GM23338 (cell line): ENCODE data around the gene ASTL. TPM values are rescaled to one million over a fixed set of nuclear protein-coding genes. Genes with fewer than 3 reads are reported as not detected.

ENCODE experiments used
- EZH2 ChIP-seq: fragments of 200-600 bp; sonication (generic); IDR thresholded peaks from one replicate; pipeline ENCODE4 v1.8.0; 2017; ENCODE audit warnings: antibody characterized with exemption, mild to moderate bottlenecking, low read depth; ENCODE audit not compliant: unreplicated experiment
- EZH2phosphoT487 ChIP-seq: fragments of 200-600 bp; sonication (generic); IDR thresholded peaks from one replicate; pipeline ENCODE4 v1.8.1; 2018; ENCODE audit warnings: antibody characterized with exemption; ENCODE audit not compliant: unreplicated experiment
- ZNF331 ChIP-seq: fragments of 250-450 bp; sonication (Bioruptor Pico); IDR thresholded peaks from 2 replicates; pipeline ENCODE4 v1.5.0; 2020; ENCODE audit warnings: low read depth, mild to moderate bottlenecking, moderate library complexity
- polyA plus RNA-seq: library from polyadenylated mRNA; unstranded; fragments of >200 nt; fragmentation: Nextera tagmentation; extraction: Ambion mirVana; gene quantifications from 2 replicates; pipeline ENCODE4 v1.2.1, GENCODE V29; 2016
- total RNA-seq: library from RNA; depleted of rRNA; stranded (reverse); fragments of >200 nt; shearing (Covaris generic); gene quantifications from 2 replicates; pipeline ENCODE4 v1.2.3, GENCODE V29; 2014
- TF ChIP-seq, protein P1 (sequence below): fragments of 250-450 bp; sonication (Bioruptor Pico); IDR thresholded peaks from 2 replicates; pipeline ENCODE4 v1.5.0; 2020; ENCODE audit warnings: mild to moderate bottlenecking, moderate library complexity
- TF ChIP-seq, protein P2 (sequence below): IDR thresholded peaks from one replicate; pipeline ENCODE4 v1.6.1; 2018; ENCODE audit warnings: antibody characterized with exemption; ENCODE audit not compliant: unreplicated experiment
- TF ChIP-seq, protein P3 (sequence below): IDR thresholded peaks from 2 replicates; pipeline ENCODE4 v1.6.1; 2016; ENCODE audit warnings: antibody characterized with exemption
- TF ChIP-seq, protein P4 (sequence below), 2 experiments: fragments of 200-600 bp in 1 of 2; sonication (generic) in 1 of 2; conservative IDR thresholded peaks; 2 replicates each; pipeline versions ENCODE4 v1.5.1 to v1.6.1; 2016 to 2017; ENCODE audit warnings: antibody characterized with exemption in 2 of 2, low read depth in 2 of 2, mild to moderate bottlenecking in 2 of 2, moderate library complexity in 1 of 2

Gene ASTL
- total and polyA plus RNA-seq, 2 experiments from 2014 or later: 0.23 TPM; not detected in 1

DNA sequence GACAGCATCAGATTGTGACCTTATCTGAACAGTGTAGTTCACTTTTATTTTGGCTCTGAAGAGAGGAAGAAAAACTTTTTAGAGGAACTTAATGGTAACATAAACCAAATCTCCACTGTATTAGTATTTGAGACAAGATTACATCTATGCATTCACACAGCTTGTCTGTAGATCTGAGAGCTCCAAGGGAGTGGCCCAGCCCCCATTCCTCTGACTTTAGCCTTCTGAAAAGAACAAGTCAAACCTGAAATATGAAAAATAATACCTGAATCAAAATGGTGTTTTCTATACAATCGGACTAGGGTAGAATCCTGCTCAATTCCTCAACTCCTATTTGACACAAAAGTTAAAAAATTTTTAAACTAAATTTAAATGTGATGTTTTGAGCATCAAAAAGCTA is 47.2 kb upstream of the ASTL start (continued):
- TF ChIP-seq, protein P1, sequence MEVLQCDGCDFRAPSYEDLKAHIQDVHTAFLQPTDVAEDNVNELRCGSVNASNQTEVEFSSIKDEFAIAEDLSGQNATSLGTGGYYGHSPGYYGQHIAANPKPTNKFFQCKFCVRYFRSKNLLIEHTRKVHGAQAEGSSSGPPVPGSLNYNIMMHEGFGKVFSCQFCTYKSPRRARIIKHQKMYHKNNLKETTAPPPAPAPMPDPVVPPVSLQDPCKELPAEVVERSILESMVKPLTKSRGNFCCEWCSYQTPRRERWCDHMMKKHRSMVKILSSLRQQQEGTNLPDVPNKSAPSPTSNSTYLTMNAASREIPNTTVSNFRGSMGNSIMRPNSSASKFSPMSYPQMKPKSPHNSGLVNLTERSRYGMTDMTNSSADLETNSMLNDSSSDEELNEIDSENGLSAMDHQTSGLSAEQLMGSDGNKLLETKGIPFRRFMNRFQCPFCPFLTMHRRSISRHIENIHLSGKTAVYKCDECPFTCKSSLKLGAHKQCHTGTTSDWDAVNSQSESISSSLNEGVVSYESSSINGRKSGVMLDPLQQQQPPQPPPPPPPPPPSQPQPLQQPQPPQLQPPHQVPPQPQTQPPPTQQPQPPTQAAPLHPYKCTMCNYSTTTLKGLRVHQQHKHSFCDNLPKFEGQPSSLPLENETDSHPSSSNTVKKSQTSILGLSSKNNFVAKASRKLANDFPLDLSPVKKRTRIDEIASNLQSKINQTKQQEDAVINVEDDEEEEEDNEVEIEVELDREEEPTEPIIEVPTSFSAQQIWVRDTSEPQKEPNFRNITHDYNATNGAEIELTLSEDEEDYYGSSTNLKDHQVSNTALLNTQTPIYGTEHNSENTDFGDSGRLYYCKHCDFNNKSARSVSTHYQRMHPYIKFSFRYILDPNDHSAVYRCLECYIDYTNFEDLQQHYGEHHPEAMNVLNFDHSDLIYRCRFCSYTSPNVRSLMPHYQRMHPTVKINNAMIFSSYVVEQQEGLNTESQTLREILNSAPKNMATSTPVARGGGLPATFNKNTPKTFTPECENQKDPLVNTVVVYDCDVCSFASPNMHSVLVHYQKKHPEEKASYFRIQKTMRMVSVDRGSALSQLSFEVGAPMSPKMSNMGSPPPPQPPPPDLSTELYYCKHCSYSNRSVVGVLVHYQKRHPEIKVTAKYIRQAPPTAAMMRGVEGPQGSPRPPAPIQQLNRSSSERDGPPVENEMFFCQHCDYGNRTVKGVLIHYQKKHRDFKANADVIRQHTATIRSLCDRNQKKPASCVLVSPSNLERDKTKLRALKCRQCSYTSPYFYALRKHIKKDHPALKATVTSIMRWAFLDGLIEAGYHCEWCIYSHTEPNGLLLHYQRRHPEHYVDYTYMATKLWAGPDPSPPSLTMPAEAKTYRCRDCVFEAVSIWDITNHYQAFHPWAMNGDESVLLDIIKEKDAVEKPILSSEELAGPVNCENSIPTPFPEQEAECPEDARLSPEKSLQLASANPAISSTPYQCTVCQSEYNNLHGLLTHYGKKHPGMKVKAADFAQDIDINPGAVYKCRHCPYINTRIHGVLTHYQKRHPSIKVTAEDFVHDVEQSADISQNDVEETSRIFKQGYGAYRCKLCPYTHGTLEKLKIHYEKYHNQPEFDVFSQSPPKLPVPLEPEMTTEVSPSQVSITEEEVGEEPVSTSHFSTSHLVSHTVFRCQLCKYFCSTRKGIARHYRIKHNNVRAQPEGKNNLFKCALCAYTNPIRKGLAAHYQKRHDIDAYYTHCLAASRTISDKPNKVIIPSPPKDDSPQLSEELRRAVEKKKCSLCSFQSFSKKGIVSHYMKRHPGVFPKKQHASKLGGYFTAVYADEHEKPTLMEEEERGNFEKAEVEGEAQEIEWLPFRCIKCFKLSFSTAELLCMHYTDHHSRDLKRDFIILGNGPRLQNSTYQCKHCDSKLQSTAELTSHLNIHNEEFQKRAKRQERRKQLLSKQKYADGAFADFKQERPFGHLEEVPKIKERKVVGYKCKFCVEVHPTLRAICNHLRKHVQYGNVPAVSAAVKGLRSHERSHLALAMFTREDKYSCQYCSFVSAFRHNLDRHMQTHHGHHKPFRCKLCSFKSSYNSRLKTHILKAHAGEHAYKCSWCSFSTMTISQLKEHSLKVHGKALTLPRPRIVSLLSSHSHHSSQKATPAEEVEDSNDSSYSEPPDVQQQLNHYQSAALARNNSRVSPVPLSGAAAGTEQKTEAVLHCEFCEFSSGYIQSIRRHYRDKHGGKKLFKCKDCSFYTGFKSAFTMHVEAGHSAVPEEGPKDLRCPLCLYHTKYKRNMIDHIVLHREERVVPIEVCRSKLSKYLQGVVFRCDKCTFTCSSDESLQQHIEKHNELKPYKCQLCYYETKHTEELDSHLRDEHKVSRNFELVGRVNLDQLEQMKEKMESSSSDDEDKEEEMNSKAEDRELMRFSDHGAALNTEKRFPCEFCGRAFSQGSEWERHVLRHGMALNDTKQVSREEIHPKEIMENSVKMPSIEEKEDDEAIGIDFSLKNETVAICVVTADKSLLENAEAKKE (CRISPR knock-in tag): no peak
- TF ChIP-seq EZH2 (no peak), EZH2phosphoT487 (no peak), ZNF331 (CRISPR knock-in tag) (no peak)
- TF ChIP-seq, protein P2, sequence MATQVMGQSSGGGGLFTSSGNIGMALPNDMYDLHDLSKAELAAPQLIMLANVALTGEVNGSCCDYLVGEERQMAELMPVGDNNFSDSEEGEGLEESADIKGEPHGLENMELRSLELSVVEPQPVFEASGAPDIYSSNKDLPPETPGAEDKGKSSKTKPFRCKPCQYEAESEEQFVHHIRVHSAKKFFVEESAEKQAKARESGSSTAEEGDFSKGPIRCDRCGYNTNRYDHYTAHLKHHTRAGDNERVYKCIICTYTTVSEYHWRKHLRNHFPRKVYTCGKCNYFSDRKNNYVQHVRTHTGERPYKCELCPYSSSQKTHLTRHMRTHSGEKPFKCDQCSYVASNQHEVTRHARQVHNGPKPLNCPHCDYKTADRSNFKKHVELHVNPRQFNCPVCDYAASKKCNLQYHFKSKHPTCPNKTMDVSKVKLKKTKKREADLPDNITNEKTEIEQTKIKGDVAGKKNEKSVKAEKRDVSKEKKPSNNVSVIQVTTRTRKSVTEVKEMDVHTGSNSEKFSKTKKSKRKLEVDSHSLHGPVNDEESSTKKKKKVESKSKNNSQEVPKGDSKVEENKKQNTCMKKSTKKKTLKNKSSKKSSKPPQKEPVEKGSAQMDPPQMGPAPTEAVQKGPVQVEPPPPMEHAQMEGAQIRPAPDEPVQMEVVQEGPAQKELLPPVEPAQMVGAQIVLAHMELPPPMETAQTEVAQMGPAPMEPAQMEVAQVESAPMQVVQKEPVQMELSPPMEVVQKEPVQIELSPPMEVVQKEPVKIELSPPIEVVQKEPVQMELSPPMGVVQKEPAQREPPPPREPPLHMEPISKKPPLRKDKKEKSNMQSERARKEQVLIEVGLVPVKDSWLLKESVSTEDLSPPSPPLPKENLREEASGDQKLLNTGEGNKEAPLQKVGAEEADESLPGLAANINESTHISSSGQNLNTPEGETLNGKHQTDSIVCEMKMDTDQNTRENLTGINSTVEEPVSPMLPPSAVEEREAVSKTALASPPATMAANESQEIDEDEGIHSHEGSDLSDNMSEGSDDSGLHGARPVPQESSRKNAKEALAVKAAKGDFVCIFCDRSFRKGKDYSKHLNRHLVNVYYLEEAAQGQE: no peak
- TF ChIP-seq, protein P3, sequence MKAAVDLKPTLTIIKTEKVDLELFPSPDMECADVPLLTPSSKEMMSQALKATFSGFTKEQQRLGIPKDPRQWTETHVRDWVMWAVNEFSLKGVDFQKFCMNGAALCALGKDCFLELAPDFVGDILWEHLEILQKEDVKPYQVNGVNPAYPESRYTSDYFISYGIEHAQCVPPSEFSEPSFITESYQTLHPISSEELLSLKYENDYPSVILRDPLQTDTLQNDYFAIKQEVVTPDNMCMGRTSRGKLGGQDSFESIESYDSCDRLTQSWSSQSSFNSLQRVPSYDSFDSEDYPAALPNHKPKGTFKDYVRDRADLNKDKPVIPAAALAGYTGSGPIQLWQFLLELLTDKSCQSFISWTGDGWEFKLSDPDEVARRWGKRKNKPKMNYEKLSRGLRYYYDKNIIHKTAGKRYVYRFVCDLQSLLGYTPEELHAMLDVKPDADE: no peak
- TF ChIP-seq, protein P4, sequence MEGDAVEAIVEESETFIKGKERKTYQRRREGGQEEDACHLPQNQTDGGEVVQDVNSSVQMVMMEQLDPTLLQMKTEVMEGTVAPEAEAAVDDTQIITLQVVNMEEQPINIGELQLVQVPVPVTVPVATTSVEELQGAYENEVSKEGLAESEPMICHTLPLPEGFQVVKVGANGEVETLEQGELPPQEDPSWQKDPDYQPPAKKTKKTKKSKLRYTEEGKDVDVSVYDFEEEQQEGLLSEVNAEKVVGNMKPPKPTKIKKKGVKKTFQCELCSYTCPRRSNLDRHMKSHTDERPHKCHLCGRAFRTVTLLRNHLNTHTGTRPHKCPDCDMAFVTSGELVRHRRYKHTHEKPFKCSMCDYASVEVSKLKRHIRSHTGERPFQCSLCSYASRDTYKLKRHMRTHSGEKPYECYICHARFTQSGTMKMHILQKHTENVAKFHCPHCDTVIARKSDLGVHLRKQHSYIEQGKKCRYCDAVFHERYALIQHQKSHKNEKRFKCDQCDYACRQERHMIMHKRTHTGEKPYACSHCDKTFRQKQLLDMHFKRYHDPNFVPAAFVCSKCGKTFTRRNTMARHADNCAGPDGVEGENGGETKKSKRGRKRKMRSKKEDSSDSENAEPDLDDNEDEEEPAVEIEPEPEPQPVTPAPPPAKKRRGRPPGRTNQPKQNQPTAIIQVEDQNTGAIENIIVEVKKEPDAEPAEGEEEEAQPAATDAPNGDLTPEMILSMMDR (conservative IDR thresholded peaks at IDR 0.05; ENCODE audit: low read depth in 2 of 2): no peak
